ENCODE results near the gene HS3ST3A1.

- TF ChIP-seq JUNB (IDR thresholded peaks at IDR 0.05; ENCODE audit: unreplicated experiment) (no peak), CTCF (conservative IDR thresholded peaks at IDR 0.05; ENCODE audit: low read depth in 2 of 2) (no peak), REST (IDR thresholded peaks at IDR 0.05; ENCODE audit: unreplicated experiment) (no peak), ZNF114 (CRISPR knock-in tag; IDR thresholded peaks at IDR 0.05) (no peak), EZH2phosphoT487 (IDR thresholded peaks at IDR 0.05; ENCODE audit: unreplicated experiment) (no peak), POLR2AphosphoS5 (IDR thresholded peaks at IDR 0.05; ENCODE audit: low read depth) (no peak), CREB1 (CRISPR knock-in tag; IDR thresholded peaks at IDR 0.05; ENCODE audit: low read depth) (no peak), EZH2 (IDR thresholded peaks at IDR 0.05; ENCODE audit: low read depth, unreplicated experiment) (no peak), ZNF331 (CRISPR knock-in tag; IDR thresholded peaks at IDR 0.05; ENCODE audit: low read depth) (no peak)
These were observed 99.5 kb downstream of the HS3ST3A1 start for GRCh38 chr17:13502263-13502662.
